GM23338 (cell line): ENCODE data around the gene KBTBD4. TPM values are rescaled to one million over a fixed set of nuclear protein-coding genes. Genes with fewer than 3 reads are reported as not detected.

Source experiments
- ATAC-seq: fragments of 200-7000 bp; cut with Tn5 transposase; 3 replicates; pipeline ENCODE4 v1.9.1; 2020
- DNase-seq: peaks from one replicate; pipeline ENCODE4 v3.0.0-alpha.2; 2015; ENCODE audit warnings: low spot score
- H2AFZ ChIP-seq: fragments of 200-600 bp; sonication (generic); 2 replicates; pipeline ENCODE4 v1.8.0; 2016; ENCODE audit warnings: antibody characterized with exemption, mild to moderate bottlenecking, moderate library complexity
- H3F3A ChIP-seq: fragments of 200-600 bp; sonication (generic); replicated peaks from 2 replicates; pipeline ENCODE4 v1.8.0; 2017; ENCODE audit warnings: antibody characterized with exemption, mixed run types, low read depth
- H3K27ac ChIP-seq: fragments of 200-600 bp; sonication (generic); 2 replicates; pipeline ENCODE4 v1.6.1; 2016; ENCODE audit warnings: low read depth
- H3K27me3 ChIP-seq: fragments of 200-600 bp; sonication (generic); 2 replicates; pipeline ENCODE4 v1.8.0; 2016; ENCODE audit warnings: mild to moderate bottlenecking, mixed run types, moderate library complexity; ENCODE audit not compliant: insufficient read depth
- H3K36me3 ChIP-seq: fragments of 200-600 bp; sonication (generic); 2 replicates; pipeline ENCODE4 v1.8.0; 2016; ENCODE audit warnings: mild to moderate bottlenecking; ENCODE audit not compliant: insufficient read depth
- H3K4me1 ChIP-seq: fragments of 200-600 bp; sonication (generic); 2 replicates; pipeline ENCODE4 v1.8.0; 2016; ENCODE audit warnings: mild to moderate bottlenecking, moderate library complexity; ENCODE audit not compliant: insufficient read depth
- H3K4me2 ChIP-seq: fragments of 200-600 bp; sonication (generic); 2 replicates; pipeline ENCODE4 v1.7.1; 2017; ENCODE audit warnings: mixed run types
- H3K4me3 ChIP-seq: fragments of 200-600 bp; sonication (generic); 2 replicates; pipeline ENCODE4 v1.6.1; 2016; ENCODE audit warnings: mixed run types
- H3K79me2 ChIP-seq: fragments of 200-600 bp; sonication (generic); replicated peaks from 2 replicates; pipeline ENCODE4 v1.8.0; 2017; ENCODE audit warnings: mild to moderate bottlenecking; ENCODE audit not compliant: insufficient read depth
- H3K9me2 ChIP-seq: fragments of 200-600 bp; sonication (generic); 2 replicates; pipeline ENCODE4 v1.8.0; 2017; ENCODE audit not compliant: insufficient read depth
- H4K20me1 ChIP-seq: fragments of 200-600 bp; sonication (generic); replicated peaks from 2 replicates; pipeline ENCODE4 v1.8.0; 2017; ENCODE audit warnings: mild to moderate bottlenecking; ENCODE audit not compliant: insufficient read depth
- H3K27ac Mint-ChIP-seq: 2 replicates; pipeline ENCODE4 v1.8.0; 2020; ENCODE audit warnings: inconsistent platforms, mild to moderate bottlenecking, moderate library complexity, mixed read lengths
- H3K27me3 Mint-ChIP-seq: 3 replicates; pipeline ENCODE4 v1.8.0; 2022; ENCODE audit warnings: low read depth, mild to moderate bottlenecking, moderate library complexity, mixed read lengths, inconsistent platforms; ENCODE audit not compliant: insufficient read depth, poor library complexity
- H3K36me3 Mint-ChIP-seq: 3 replicates; pipeline ENCODE4 v1.8.0; 2021; ENCODE audit warnings: low read depth, mild to moderate bottlenecking, inconsistent platforms, moderate library complexity, mixed read lengths
- H3K4me1 Mint-ChIP-seq: 3 replicates; pipeline ENCODE4 v1.8.0; 2020; ENCODE audit warnings: mild to moderate bottlenecking, inconsistent platforms, mixed read lengths
- H3K4me3 Mint-ChIP-seq: 3 replicates; pipeline ENCODE4 v1.8.0; 2021; ENCODE audit warnings: moderate library complexity, mild to moderate bottlenecking, inconsistent platforms, mixed read lengths
- H3K9me3 Mint-ChIP-seq: 3 replicates; pipeline ENCODE4 v1.8.0; 2020; ENCODE audit warnings: moderate library complexity, mild to moderate bottlenecking, inconsistent platforms, mixed read lengths
- EZH2 ChIP-seq: fragments of 200-600 bp; sonication (generic); IDR thresholded peaks from one replicate; pipeline ENCODE4 v1.8.0; 2017; ENCODE audit warnings: antibody characterized with exemption, mild to moderate bottlenecking, low read depth; ENCODE audit not compliant: unreplicated experiment
- EZH2phosphoT487 ChIP-seq: fragments of 200-600 bp; sonication (generic); IDR thresholded peaks from one replicate; pipeline ENCODE4 v1.8.1; 2018; ENCODE audit warnings: antibody characterized with exemption; ENCODE audit not compliant: unreplicated experiment
- NANOG ChIP-seq: IDR thresholded peaks from 2 replicates; pipeline ENCODE4 v1.6.1; 2016; ENCODE audit warnings: antibody characterized with exemption, borderline replicate concordance
- POLR2AphosphoS5 ChIP-seq: IDR thresholded peaks from 2 replicates; pipeline ENCODE4 v1.6.1; 2016; ENCODE audit warnings: antibody characterized with exemption, low read depth
- STAT1 ChIP-seq: IDR thresholded peaks from one replicate; pipeline ENCODE4 v1.6.1; 2016; ENCODE audit warnings: antibody characterized with exemption; ENCODE audit not compliant: unreplicated experiment
- ZNF114 ChIP-seq: fragments of 250-450 bp; sonication (Bioruptor Pico); IDR thresholded peaks from 2 replicates; pipeline ENCODE4 v1.5.0; 2020; ENCODE audit warnings: mild to moderate bottlenecking, moderate library complexity
- ZNF331 ChIP-seq: fragments of 250-450 bp; sonication (Bioruptor Pico); IDR thresholded peaks from 2 replicates; pipeline ENCODE4 v1.5.0; 2020; ENCODE audit warnings: low read depth, mild to moderate bottlenecking, moderate library complexity
- polyA plus RNA-seq: library from polyadenylated mRNA; unstranded; fragments of >200 nt; fragmentation: Nextera tagmentation; extraction: Ambion mirVana; gene quantifications from 2 replicates; pipeline ENCODE4 v1.2.1, GENCODE V29; 2016
- total RNA-seq: library from RNA; depleted of rRNA; stranded (reverse); fragments of >200 nt; shearing (Covaris generic); gene quantifications from 2 replicates; pipeline ENCODE4 v1.2.3, GENCODE V29; 2014
- TF ChIP-seq, protein P1 (sequence below): IDR thresholded peaks from one replicate; pipeline ENCODE4 v1.6.1; 2018; ENCODE audit warnings: antibody characterized with exemption; ENCODE audit not compliant: unreplicated experiment
- TF ChIP-seq, protein P2 (sequence below): IDR thresholded peaks from 2 replicates; pipeline ENCODE4 v1.6.1; 2016; ENCODE audit warnings: antibody characterized with exemption
- TF ChIP-seq, protein P3 (sequence below), 2 experiments: fragments of 200-600 bp in 1 of 2; sonication (generic) in 1 of 2; conservative IDR thresholded peaks; 2 replicates each; pipeline versions ENCODE4 v1.5.1 to v1.6.1; 2016 to 2017; ENCODE audit warnings: antibody characterized with exemption in 2 of 2, low read depth in 2 of 2, mild to moderate bottlenecking in 2 of 2, moderate library complexity in 1 of 2

Gene KBTBD4
- total and polyA plus RNA-seq, 2 experiments from 2014 or later: 5.8 to 16.6 TPM

DNA sequence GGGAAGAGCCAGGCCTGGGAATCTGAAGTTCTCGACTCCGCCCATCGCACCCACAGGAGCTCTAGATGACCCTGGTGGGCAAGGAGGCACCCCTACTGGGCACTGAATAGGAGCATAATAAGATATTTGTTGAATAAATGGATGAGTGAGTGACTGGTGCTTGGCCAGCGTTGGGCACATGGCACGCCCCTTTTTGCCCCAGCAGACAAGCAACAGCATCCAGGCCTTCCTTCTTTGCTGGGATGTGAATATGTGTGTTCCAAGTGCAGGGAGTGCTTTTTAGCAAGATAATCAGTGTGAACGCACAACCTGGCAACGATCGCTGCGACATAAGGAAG lies 25.4 kb downstream of the KBTBD4 start:
- H3K4me1 ChIP-seq: peaks cover 21% of the 10 kb centered on the region
- peak overlapping the region; percentile 92 for H2AFZ ChIP-seq
- H3K4me2 ChIP-seq: peak overlapping the region; percentile 86
- peaks cover 7% of the 10 kb centered on the region for H3K27me3 Mint-ChIP-seq
- H3K4me3 ChIP-seq: peak overlapping the region; percentile 99
- H3K4me1 Mint-ChIP-seq: peaks cover 29% of the 10 kb centered on the region
- H3K27me3 ChIP-seq: no peaks in the 10 kb centered on the region
- DNase-seq (no peak), ATAC-seq (peak; percentile 49)
- H3K36me3 ChIP-seq: no peaks in the 10 kb centered on the region
- H3K79me2 ChIP-seq: peaks cover 44% of the 10 kb centered on the region
- H3K9me3 Mint-ChIP-seq: no peaks in the 10 kb centered on the region
- H4K20me1 ChIP-seq: peaks cover 31% of the 10 kb centered on the region
- peak overlapping the region; percentile 79; the same call in 1 of the 2 replicates for H3K27ac ChIP-seq
- peak overlapping the region; percentile 95 for H3K27ac Mint-ChIP-seq
- H3K4me3 Mint-ChIP-seq: peak overlapping the region; percentile 80
- no peaks in the 10 kb centered on the region for H3K9me2 ChIP-seq
- peaks cover 22% of the 10 kb centered on the region for H3K36me3 Mint-ChIP-seq
- no peak for TF ChIP-seq NANOG
- TF ChIP-seq ZNF331 (CRISPR knock-in tag): no peak
- TF ChIP-seq STAT1: no peak
- TF ChIP-seq ZNF114 (CRISPR knock-in tag): no peak
- TF ChIP-seq, protein P1, sequence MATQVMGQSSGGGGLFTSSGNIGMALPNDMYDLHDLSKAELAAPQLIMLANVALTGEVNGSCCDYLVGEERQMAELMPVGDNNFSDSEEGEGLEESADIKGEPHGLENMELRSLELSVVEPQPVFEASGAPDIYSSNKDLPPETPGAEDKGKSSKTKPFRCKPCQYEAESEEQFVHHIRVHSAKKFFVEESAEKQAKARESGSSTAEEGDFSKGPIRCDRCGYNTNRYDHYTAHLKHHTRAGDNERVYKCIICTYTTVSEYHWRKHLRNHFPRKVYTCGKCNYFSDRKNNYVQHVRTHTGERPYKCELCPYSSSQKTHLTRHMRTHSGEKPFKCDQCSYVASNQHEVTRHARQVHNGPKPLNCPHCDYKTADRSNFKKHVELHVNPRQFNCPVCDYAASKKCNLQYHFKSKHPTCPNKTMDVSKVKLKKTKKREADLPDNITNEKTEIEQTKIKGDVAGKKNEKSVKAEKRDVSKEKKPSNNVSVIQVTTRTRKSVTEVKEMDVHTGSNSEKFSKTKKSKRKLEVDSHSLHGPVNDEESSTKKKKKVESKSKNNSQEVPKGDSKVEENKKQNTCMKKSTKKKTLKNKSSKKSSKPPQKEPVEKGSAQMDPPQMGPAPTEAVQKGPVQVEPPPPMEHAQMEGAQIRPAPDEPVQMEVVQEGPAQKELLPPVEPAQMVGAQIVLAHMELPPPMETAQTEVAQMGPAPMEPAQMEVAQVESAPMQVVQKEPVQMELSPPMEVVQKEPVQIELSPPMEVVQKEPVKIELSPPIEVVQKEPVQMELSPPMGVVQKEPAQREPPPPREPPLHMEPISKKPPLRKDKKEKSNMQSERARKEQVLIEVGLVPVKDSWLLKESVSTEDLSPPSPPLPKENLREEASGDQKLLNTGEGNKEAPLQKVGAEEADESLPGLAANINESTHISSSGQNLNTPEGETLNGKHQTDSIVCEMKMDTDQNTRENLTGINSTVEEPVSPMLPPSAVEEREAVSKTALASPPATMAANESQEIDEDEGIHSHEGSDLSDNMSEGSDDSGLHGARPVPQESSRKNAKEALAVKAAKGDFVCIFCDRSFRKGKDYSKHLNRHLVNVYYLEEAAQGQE: no peak
- TF ChIP-seq, protein P2, sequence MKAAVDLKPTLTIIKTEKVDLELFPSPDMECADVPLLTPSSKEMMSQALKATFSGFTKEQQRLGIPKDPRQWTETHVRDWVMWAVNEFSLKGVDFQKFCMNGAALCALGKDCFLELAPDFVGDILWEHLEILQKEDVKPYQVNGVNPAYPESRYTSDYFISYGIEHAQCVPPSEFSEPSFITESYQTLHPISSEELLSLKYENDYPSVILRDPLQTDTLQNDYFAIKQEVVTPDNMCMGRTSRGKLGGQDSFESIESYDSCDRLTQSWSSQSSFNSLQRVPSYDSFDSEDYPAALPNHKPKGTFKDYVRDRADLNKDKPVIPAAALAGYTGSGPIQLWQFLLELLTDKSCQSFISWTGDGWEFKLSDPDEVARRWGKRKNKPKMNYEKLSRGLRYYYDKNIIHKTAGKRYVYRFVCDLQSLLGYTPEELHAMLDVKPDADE: no peak
- TF ChIP-seq EZH2: no peak
- TF ChIP-seq EZH2phosphoT487: no peak
- no peak for TF ChIP-seq POLR2AphosphoS5
- TF ChIP-seq, protein P3, sequence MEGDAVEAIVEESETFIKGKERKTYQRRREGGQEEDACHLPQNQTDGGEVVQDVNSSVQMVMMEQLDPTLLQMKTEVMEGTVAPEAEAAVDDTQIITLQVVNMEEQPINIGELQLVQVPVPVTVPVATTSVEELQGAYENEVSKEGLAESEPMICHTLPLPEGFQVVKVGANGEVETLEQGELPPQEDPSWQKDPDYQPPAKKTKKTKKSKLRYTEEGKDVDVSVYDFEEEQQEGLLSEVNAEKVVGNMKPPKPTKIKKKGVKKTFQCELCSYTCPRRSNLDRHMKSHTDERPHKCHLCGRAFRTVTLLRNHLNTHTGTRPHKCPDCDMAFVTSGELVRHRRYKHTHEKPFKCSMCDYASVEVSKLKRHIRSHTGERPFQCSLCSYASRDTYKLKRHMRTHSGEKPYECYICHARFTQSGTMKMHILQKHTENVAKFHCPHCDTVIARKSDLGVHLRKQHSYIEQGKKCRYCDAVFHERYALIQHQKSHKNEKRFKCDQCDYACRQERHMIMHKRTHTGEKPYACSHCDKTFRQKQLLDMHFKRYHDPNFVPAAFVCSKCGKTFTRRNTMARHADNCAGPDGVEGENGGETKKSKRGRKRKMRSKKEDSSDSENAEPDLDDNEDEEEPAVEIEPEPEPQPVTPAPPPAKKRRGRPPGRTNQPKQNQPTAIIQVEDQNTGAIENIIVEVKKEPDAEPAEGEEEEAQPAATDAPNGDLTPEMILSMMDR (conservative IDR thresholded peaks at IDR 0.05; ENCODE audit: low read depth in 2 of 2): no peak
- 0 out of 2 replicates have a peak, but pooled peaks cover 3% of the 10 kb centered on the region for H3F3A ChIP-seq
